HG03469 (cell line): Measurements from ENCODE around the gene ELAPOR1.

Experiments used
- ATAC-seq: cut with Tn5 transposase; IDR thresholded peaks from one replicate; pipeline ENCODE4 v1.9.1; 2021; ENCODE audit warnings: mild to moderate bottlenecking, moderate library complexity, moderate number of reproducible peaks; ENCODE audit not compliant: unreplicated experiment

The ELAPOR1 gene, protein sequence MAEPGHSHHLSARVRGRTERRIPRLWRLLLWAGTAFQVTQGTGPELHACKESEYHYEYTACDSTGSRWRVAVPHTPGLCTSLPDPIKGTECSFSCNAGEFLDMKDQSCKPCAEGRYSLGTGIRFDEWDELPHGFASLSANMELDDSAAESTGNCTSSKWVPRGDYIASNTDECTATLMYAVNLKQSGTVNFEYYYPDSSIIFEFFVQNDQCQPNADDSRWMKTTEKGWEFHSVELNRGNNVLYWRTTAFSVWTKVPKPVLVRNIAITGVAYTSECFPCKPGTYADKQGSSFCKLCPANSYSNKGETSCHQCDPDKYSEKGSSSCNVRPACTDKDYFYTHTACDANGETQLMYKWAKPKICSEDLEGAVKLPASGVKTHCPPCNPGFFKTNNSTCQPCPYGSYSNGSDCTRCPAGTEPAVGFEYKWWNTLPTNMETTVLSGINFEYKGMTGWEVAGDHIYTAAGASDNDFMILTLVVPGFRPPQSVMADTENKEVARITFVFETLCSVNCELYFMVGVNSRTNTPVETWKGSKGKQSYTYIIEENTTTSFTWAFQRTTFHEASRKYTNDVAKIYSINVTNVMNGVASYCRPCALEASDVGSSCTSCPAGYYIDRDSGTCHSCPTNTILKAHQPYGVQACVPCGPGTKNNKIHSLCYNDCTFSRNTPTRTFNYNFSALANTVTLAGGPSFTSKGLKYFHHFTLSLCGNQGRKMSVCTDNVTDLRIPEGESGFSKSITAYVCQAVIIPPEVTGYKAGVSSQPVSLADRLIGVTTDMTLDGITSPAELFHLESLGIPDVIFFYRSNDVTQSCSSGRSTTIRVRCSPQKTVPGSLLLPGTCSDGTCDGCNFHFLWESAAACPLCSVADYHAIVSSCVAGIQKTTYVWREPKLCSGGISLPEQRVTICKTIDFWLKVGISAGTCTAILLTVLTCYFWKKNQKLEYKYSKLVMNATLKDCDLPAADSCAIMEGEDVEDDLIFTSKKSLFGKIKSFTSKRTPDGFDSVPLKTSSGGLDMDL

GRCh38 chr1:109113590-109114341 lies at the start of gene ELAPOR1:
Gene ELAPOR1, plus strand, starts transcription at chr1:109114115. Its CDS starts 69 bp downstream, at chr1:109114184.
- peak; percentile 43 for ATAC-seq

GRCh38 chr1:109065137-109065536 lies 48.8 kb upstream of the ELAPOR1 start:
- ATAC-seq, result no peak

DNA sequence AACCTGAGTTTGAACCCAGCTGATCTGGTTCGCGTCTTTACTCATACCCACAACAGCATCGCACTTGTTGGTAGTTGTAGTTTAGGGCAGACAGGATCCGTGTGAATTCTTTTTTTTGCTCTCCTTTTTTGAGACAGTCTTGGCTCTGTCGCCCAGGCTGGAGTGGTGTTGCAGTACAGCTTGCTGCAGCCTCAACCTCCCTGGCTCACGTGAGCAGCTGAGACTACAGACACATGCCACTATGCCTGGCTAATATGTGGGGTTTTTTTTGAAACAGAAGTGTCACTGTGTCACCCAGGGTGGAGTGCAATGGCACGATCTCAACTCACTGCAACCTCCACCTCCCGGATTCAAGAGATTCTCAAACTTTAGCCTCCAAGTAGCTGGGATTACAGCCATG lies 46.0 kb upstream of the ELAPOR1 start:
- no peak for ATAC-seq

- no peak for ATAC-seq
These were observed 44.6 kb upstream of the ELAPOR1 start for GRCh38 chr1:109069294-109069693.

- ATAC-seq, result peak; percentile 99
These were observed 38.1 kb upstream of the ELAPOR1 start, which contains the start of gene TAF13 for GRCh38 chr1:109075531-109076490. Gene TAF13, minus strand, starts transcription at chr1:109076003. Its CDS starts 56 bp downstream, at chr1:109075947.

DNA sequence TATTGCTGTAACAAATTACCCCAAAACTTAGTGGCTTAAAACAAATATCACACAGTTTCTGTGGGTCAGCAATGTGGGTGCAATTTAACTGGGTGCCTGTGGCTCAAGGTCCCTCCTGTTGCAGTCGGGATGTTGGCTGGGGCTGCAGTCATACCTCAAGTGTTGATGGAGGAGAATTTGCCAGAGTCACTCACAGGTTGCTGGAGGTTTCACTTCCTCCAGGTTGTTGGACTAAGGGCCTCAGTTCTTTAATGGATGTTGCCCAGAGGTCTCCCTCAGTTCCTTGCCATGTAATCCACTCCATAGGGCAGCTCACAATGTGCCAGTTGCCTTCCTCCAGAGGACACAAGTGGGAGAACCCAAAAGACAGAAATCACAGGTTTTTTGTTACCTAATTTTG lies 35.6 kb upstream of the ELAPOR1 start:
- no peak for ATAC-seq

- ATAC-seq, result no peak
These were observed 34.7 kb upstream of the ELAPOR1 start for GRCh38 chr1:109079240-109079622.

DNA sequence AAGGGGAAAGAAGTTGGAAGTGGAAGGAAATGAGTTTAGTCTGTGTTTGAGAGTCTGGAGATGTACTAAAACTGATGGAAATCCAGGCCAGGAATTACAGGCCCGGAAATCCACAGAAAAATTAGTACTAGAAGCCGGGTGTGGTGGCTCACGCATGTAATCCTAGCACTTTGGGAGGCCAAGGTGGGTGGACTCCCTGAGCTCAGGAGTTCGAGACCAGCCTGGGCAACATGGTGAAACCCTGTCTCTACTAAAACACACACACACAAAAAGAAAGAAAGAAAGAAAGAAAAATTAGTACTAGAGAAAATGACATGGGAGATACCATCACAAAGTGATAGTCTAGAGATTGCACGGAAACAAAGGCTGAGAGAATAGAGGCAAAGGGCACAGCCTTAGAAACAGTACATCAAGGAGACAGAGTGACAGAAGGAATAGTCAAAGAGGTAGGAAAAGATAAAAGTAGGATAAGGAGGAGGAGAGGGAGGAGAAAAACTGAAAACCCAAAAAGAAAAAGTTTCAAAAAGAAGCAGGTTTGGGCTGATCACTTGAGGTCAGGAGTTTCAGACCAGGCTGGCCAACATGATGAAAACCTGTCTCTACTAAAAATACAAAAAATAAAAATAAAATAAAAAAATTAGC lies 33.4 kb upstream of the ELAPOR1 start:
- ATAC-seq, result no peak

GRCh38 chr1:109083501-109083900 lies 30.4 kb upstream of the ELAPOR1 start:
- no peak for ATAC-seq

GRCh38 chr1:109083923-109084322 lies 30.0 kb upstream of the ELAPOR1 start:
- no peak for ATAC-seq

DNA sequence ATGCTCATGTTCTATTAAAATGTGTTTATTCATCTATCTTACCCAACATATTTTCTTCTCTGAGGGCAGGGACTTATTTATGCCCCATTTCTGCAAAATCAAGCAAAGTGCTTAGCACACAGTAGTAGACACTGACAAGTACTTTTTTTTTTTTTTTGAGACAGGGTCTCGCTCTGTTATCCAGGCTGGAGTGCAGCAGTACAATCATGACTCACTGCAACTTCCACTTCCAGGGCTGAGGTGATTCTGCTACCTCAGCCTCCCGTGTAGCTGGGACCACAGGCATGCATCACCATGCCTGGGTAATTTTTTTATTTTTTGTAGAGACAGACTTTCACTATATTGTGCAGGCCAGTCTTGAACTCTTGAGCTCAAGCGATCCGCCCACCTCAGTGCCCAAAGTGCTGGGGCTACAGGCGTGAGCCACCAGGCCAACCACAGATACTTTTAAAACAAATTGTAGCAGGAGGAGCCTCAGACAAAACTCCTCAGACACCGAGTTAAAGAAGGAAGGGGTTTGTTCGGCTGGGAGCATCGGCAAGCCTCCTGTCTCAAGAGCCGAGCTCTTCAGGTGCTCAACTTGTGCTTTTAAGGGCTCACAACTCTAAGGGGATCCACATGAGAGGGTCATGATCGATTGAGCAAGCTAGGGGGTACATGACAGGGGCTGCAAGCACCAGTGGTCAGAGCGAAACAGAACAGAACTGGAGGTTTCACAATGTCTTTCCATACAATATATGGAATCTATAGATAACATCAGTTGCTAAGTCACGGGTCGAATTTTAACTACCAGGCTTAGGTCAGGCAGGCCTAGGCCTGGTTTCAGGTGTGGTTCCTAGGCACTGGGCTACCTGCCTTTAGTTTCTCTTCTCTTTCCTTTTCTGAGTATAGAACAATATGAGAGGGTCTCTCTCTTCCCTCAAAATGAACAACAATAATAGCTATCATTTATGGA lies 29.1 kb upstream of the ELAPOR1 start:
- ATAC-seq, result no peak

- ATAC-seq, result no peak
These were observed 24.5 kb upstream of the ELAPOR1 start for GRCh38 chr1:109089242-109090015.

DNA sequence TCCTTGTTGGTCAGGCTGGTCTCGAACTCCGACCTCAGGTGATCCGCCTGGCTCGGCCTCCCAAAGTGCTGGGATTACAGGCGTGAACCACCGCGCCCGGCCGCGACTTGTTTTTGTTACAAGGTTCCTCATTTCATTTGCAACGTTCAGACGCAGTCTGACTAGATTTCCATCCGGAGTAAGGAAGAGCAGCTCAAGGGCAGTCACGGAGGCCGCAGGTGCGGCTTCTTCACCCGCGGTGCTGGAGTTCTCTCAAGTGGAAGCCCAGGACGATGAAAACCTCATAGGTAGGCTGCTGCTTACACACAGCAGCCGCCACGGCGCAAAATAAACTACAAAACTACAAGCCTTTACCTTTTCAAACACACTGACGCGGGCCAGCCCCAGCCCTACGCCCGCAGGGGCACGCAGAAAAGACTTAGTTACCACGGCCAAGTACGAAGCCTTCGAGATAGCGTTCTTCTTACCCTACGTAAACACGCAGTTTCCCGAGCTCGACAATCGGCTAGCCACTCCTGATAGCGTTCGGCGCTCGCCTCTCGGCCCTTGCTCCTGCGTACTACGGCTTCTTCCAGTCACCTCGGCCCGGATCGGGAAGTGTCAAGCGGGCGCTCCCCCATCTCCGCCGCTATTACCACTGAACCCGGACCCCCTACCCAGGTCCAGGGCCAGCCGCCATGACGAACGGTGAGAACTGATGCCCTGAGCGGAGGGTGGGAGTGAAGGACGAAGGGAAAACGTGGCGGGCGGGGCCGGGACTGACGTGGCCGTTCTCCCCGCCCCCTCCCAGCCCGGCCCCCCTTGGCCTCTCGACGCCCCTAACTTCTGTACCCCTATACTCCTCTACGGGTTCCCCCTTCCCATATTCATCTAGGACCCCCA lies 23.5 kb upstream of the ELAPOR1 start, which contains the start of gene TMEM167B:
Gene TMEM167B, plus strand, starts transcription at position 569 of the 882 bp plus-strand sequence. Its CDS starts 109 bp downstream, at position 678.
- peak; percentile 85 for ATAC-seq

GRCh38 chr1:109091078-109091838 lies 22.7 kb upstream of the ELAPOR1 start:
- peak; percentile 12 for ATAC-seq

DNA sequence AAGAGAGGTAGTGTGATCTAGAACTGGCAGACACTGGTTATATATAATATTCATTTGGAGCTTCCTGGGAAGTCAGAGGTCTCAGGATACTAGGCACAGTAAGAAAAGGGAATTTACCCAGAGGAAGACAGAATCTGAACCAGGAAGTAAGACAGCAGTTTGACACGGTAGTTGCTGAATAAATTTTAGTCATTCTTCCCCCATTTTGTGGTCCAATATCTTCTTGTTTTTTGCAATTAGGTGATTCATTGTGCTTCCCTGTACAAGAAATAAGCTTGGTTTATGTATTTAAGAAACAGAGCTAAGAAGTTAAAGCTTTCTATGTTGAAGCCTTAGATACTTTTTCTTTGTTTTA lies 22.1 kb upstream of the ELAPOR1 start:
- ATAC-seq, result no peak
